Vagina (tissue), 2 donors: ENCODE results near the gene TMEM9.

Experiments used
- POLR2A ChIP-seq, 2 donors: fragments of 450-650 bp; IDR thresholded peaks; one replicate each; pipeline ENCODE4 v1.6.1; 2017; ENCODE audit warnings: antibody characterized with exemption in 2 of 2, mild to moderate bottlenecking in 2 of 2, moderate library complexity in 2 of 2
- TF ChIP-seq, protein P1 (sequence below), 3 experiments: fragments of 450-650 bp in 2 of 3; fragments of 200-600 bp in 1 of 3; sonication (generic) in 1 of 3; IDR thresholded peaks; one replicate each; pipeline ENCODE4 v1.5.1; 2017 to 2019; ENCODE audit warnings: antibody characterized with exemption in 3 of 3, mild to moderate bottlenecking in 2 of 3, moderate library complexity in 2 of 3

DNA sequence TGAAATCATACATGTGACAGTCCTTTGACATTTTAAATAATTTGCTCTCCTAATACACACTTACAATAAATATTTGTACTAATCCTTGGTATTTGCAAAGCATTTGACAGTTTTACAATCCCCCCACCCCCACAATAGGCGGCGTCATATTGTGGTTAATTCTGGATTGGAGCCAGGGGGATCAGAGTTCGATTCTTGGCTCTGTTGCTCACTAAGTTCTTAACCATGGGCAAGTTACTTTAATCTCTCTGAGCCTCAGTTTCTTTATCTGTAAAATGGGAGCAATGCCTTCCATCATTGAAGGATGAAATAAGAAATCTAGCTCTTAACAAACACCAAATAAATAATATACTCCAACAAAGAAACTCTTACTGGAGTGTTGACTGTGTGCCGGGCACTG lies 65.9 kb downstream of the TMEM9 start:
- TF ChIP-seq POLR2A (IDR thresholded peaks at IDR 0.05) = no peak
- TF ChIP-seq, protein P1, sequence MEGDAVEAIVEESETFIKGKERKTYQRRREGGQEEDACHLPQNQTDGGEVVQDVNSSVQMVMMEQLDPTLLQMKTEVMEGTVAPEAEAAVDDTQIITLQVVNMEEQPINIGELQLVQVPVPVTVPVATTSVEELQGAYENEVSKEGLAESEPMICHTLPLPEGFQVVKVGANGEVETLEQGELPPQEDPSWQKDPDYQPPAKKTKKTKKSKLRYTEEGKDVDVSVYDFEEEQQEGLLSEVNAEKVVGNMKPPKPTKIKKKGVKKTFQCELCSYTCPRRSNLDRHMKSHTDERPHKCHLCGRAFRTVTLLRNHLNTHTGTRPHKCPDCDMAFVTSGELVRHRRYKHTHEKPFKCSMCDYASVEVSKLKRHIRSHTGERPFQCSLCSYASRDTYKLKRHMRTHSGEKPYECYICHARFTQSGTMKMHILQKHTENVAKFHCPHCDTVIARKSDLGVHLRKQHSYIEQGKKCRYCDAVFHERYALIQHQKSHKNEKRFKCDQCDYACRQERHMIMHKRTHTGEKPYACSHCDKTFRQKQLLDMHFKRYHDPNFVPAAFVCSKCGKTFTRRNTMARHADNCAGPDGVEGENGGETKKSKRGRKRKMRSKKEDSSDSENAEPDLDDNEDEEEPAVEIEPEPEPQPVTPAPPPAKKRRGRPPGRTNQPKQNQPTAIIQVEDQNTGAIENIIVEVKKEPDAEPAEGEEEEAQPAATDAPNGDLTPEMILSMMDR (IDR thresholded peaks at IDR 0.05) = no peak
